SK-N-MC (cell line): ENCODE results near the gene DHX15.
"Not testable (repeated sequence)": the region's sequence is repeated elsewhere in the genome, so short reads cannot be mapped to it uniquely, and the experiment has no call there.

Experiments
- DNase-seq: peaks from one replicate; pipeline ENCODE4 v3.0.0-alpha.2; 2011; ENCODE audit warnings: low read depth, low spot score
- H3K27ac ChIP-seq: fragments of 200-600 bp; sonication (generic); 2 replicates; pipeline ENCODE4 v1.5.1; 2016; ENCODE audit warnings: mixed run types
- H3K36me3 ChIP-seq: fragments of 200-600 bp; sonication (generic); 2 replicates; pipeline ENCODE4 v1.6.1; 2017; ENCODE audit warnings: antibody characterized with exemption, low read length, mixed read lengths; ENCODE audit not compliant: insufficient read depth
- H3K4me3 ChIP-seq: fragments of 200-600 bp; sonication (generic); 2 replicates; pipeline ENCODE4 v1.5.1; 2016
- H3K9ac ChIP-seq: fragments of 200-600 bp; sonication (generic); 2 replicates; pipeline ENCODE4 v1.8.0; 2017; ENCODE audit warnings: mixed run types, mixed read lengths; ENCODE audit not compliant: insufficient read length
- H3K9me3 ChIP-seq: fragments of 200-600 bp; sonication (generic); 2 replicates; pipeline ENCODE4 v1.6.1; 2017; ENCODE audit warnings: low read depth, mild to moderate bottlenecking, antibody characterized with exemption, low read length, moderate library complexity, mixed read lengths
- EZH2 ChIP-seq: fragments of 200-600 bp; sonication (generic); IDR thresholded peaks from one replicate; pipeline ENCODE4 v1.6.1; 2017; ENCODE audit warnings: antibody characterized with exemption
- FOXP2 ChIP-seq: optimal IDR thresholded peaks from 2 replicates; pipeline ENCODE3; 2011; ENCODE audit warnings: mild to moderate bottlenecking, moderate library complexity; ENCODE audit not compliant: insufficient read depth; ENCODE audit errors: extremely low read length, control extremely low read depth
- POLR2AphosphoS5 ChIP-seq: IDR thresholded peaks from 2 replicates; pipeline ENCODE4 v1.6.1; 2012; ENCODE audit warnings: mild to moderate bottlenecking, low read depth, low read length, borderline replicate concordance

The DHX15 gene

GRCh38 chr4:24515698-24516097, 68.7 kb downstream of the DHX15 start:
- Histone ChIP-seq H3K9ac (no peak overlapping the region), H3K27ac (no peak overlapping the region), H3K4me3 (no peak overlapping the region), H3K9me3 (no peaks in the 10 kb centered on the region), H3K36me3 (peaks cover 5% of the 10 kb centered on the region; the same call in 1 of the 2 replicates)
- TF ChIP-seq POLR2AphosphoS5 (no peak), FOXP2 (no peak), EZH2 (no peak)
- DNase-seq: no peak

DNA sequence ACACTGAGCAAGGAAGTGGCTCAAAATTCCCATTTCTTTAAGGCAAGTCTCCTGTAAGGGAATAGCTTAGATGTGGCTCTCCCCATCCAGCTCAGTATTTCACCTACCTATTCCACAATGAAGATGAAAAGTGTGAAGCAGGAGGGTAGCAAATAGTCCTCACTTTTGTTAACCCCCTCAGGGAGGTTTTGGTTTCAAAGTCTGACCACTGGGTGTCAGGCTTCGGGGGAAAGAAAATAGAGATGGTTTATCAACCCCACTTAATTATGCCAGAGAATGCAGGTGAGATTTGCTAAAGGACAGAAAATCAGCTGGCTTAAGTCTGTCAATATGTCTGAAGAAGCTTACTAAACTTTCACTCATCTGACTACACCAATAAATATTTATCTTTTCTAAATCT, 69.5 kb downstream of the DHX15 start:
- DNase-seq: no peak
- H3K4me3 ChIP-seq: no peak overlapping the region
- no peak overlapping the region for H3K27ac ChIP-seq
- no peaks in the 10 kb centered on the region for H3K9me3 ChIP-seq
- H3K36me3 ChIP-seq: peaks cover 2% of the 10 kb centered on the region; the same call in 1 of the 2 replicates
- TF ChIP-seq EZH2 (no peak), FOXP2 (no peak), POLR2AphosphoS5 (no peak)
- H3K9ac ChIP-seq: no peak overlapping the region

DNA sequence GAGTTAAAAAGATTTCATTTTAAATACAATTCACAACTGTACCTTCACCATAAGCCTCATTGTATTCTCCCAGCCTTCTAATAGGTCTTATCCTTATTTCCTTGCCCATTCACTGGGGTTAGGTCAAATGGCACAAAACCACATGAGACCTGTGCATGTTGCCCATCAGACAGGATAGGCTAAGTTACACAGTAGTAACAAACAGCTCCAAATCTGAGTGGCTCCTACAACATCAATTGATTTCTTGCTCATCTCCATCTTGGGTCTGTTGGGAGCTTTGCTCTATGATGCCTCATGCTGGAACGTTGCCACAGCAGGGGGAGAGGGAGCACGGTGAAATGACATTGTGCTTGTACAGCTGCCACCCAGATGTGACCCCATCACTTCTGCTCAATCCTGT, 70.6 kb downstream of the DHX15 start:
- TF ChIP-seq POLR2AphosphoS5 (no peak), EZH2 (no peak), FOXP2 (no peak)

DNA sequence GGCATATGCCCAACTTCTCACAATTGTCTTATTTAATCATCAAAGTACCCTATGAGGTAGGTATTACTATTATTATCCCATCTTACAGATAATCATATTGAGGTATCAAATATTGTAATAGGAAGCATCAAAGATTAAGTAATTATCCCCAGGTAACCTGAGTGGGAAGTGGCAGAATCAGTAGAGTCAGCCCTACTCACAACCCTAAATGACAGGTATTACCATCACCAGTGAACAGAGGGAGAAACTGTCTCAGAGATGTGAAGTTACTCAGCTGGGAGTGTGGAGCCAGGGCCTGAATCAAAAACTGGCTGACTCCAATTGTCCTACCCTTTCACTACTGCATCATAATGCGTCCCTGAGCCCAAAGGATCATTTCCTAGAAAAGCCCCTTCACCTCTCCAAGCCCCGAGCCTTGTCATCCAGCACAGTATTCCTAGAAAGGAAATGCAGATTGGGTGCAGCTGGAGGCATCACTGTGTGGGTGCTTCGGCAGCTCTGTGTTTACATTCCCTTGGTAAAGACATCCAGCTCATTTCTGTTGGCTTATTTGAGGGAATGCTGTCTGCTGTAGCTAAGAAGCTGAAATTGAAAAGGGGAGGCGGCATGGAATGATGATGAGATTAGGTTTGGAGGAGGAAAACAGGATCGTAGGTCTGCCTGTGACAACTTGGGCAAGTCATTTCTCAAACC, 72.8 kb downstream of the DHX15 start:
- no peak for DNase-seq
- Histone ChIP-seq H3K9me3 (no peaks in the 10 kb centered on the region), H3K27ac (no peak overlapping the region), H3K4me3 (no peak overlapping the region), H3K9ac (no peak overlapping the region), H3K36me3 (peaks cover 2% of the 10 kb centered on the region; the same call in 1 of the 2 replicates)
- TF ChIP-seq FOXP2 (no peak), EZH2 (no peak), POLR2AphosphoS5 (no peak)

More for the DNA sequence above, 70.6 kb downstream of the DHX15 start:
- Histone ChIP-seq H3K4me3 (no peak overlapping the region), H3K9me3 (no peaks in the 10 kb centered on the region), H3K36me3 (peaks cover 2% of the 10 kb centered on the region; the same call in 1 of the 2 replicates), H3K27ac (no peak overlapping the region), H3K9ac (no peak overlapping the region)
- DNase-seq: no peak

- DNase-seq: no peak
- Histone ChIP-seq H3K27ac (no peak overlapping the region), H3K9me3 (no peaks in the 10 kb centered on the region), H3K4me3 (no peak overlapping the region), H3K36me3 (peaks cover 2% of the 10 kb centered on the region; the same call in 1 of the 2 replicates), H3K9ac (no peak overlapping the region)
- no peak for TF ChIP-seq POLR2AphosphoS5
- TF ChIP-seq FOXP2: no peak
- TF ChIP-seq EZH2: no peak
These were observed 74.3 kb downstream of the DHX15 start for GRCh38 chr4:24510091-24510490.

GRCh38 chr4:24508541-24508940, 75.8 kb downstream of the DHX15 start:
- no peak for DNase-seq
- Histone ChIP-seq H3K9me3 (no peaks in the 10 kb centered on the region), H3K4me3 (no peak overlapping the region), H3K27ac (no peak overlapping the region), H3K36me3 (no peaks in the 10 kb centered on the region), H3K9ac (no peak overlapping the region)
- TF ChIP-seq POLR2AphosphoS5 (no peak), EZH2 (no peak), FOXP2 (no peak)

- TF ChIP-seq EZH2 (no peak), FOXP2 (no peak), POLR2AphosphoS5 (no peak)
- no peak overlapping the region for H3K9ac ChIP-seq
- H3K9me3 ChIP-seq: no peaks in the 10 kb centered on the region
- no peaks in the 10 kb centered on the region for H3K36me3 ChIP-seq
- DNase-seq: no peak
- H3K4me3 ChIP-seq: no peak overlapping the region
- H3K27ac ChIP-seq: no peak overlapping the region
These were observed 76.9 kb downstream of the DHX15 start for GRCh38 chr4:24507439-24507838.

- not testable (repeated sequence) for H3K36me3 ChIP-seq, H3K9me3 ChIP-seq, H3K9ac ChIP-seq, DNase-seq, H3K4me3 ChIP-seq, H3K27ac ChIP-seq
These were observed 81.3 kb downstream of the DHX15 start for GRCh38 chr4:24503090-24503489.

- no peak overlapping the region for H3K4me3 ChIP-seq
- H3K9me3 ChIP-seq: no peaks in the 10 kb centered on the region
- no peak overlapping the region for H3K27ac ChIP-seq
- no peaks in the 10 kb centered on the region for H3K36me3 ChIP-seq
- no peak for DNase-seq
- no peak for TF ChIP-seq FOXP2
- TF ChIP-seq EZH2: no peak
- TF ChIP-seq POLR2AphosphoS5: no peak
- no peak overlapping the region for H3K9ac ChIP-seq
These were observed 87.1 kb downstream of the DHX15 start for GRCh38 chr4:24497221-24497620.

- no peak for DNase-seq
- Histone ChIP-seq H3K36me3 (no peaks in the 10 kb centered on the region), H3K9me3 (no peaks in the 10 kb centered on the region), H3K27ac (no peak overlapping the region), H3K9ac (no peak overlapping the region), H3K4me3 (no peak overlapping the region)
- TF ChIP-seq FOXP2 (no peak), POLR2AphosphoS5 (no peak), EZH2 (no peak)
These were observed 87.8 kb downstream of the DHX15 start for GRCh38 chr4:24496597-24496996.
